Measurements from ENCODE around the gene AIFM1.
A peak's percentile ranks its signal among the peaks of the same experiment; 100 is the strongest.

The AIFM1 gene

DNA sequence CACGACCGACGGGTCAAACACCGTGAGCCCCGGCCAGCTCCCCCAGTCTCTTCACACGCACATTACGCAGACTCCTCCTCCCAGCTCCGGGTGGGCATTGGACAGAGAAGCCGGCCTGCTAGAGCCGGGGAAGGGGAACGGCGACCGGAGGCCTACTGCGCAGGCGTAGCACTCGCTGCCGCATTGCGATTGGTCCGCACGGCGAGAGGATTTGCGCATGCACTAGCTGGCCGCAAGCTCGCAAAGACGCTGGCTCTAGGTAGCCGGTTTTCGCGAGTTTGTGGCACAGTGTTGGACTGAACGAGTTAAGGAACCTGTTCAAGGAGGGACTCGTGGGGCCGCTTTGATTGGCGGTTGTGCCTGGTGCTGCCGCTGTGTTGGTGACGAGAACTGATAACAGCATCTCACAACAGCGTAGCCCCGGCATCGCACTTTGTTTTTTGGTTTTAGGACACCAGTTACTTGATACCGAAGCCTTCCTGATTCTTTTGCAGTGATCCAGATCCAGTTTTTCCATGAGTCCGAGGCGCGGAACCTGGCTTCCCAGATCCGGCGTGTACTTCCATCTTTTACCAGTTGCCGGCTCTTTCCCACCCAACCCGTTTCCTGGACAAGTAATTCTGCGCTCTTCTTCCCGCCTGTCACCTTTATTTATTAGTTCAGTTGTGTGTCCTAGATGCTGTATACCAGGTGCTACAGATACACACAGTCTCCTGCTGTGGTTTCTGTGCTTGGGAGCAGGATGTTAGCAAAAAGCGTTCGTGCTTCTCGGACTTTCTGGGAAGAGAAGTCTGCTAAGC is at the start of gene AIFM1:
TSS of gene AIFM1 (minus strand) at position 139 of the 800 bp plus-strand sequence. CDS start 185 bp downstream, outside the sequence.
- peak; percentile 24; the same call in 1 of the 2 replicates for TF ChIP-seq TCF12 (IDR thresholded peaks at IDR 0.05; ENCODE audit: low read depth)
- 0 out of 2 replicates have a peak, but pooled peaks have one; percentile 25 for TF ChIP-seq EP300 (IDR thresholded peaks at IDR 0.05; ENCODE audit: borderline replicate concordance)
- no peak for TF ChIP-seq ZBTB7A (IDR thresholded peaks at IDR 0.05; ENCODE audit: low read depth)
- peak; percentile 70 for TF ChIP-seq MAX (IDR thresholded peaks at IDR 0.05)
- TF ChIP-seq CEBPB (IDR thresholded peaks at IDR 0.05): no peak
- TF ChIP-seq TAF1 (IDR thresholded peaks at IDR 0.05; ENCODE audit: low read depth): peak; percentile 14; the same call in 1 of the 2 replicates
- no peak for TF ChIP-seq NFIC (IDR thresholded peaks at IDR 0.05)
- TF ChIP-seq YY1 (IDR thresholded peaks at IDR 0.05; ENCODE audit: low read depth): peak; percentile 63; the same call in 1 of the 2 replicates

DNA sequence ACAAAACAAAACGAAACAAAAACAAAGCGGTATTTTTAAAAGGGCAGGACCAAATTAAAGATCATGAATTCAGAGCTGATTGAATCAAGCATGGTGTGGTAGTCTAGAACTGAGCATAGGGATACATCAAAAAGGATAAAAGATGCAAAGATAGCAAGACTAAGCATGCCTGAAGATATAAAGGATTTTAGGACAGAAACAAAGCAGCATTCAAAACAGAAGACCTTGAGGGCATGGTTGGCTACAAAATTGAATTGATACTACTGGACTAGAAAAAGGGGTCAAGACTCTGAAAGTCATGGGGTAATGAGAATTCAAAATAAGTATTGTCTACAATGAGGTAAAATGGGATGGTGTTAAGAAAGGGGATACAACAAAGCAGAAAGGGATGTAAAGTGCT is 47.7 kb upstream of the AIFM1 start:
- TF ChIP-seq EGR1 (IDR thresholded peaks at IDR 0.05): no peak
- no peak for TF ChIP-seq TAF1 (IDR thresholded peaks at IDR 0.05; ENCODE audit: low read depth)
- no peak for TF ChIP-seq MAX (IDR thresholded peaks at IDR 0.05)
- TF ChIP-seq FOXM1 (IDR thresholded peaks at IDR 0.05; ENCODE audit: borderline replicate concordance, low read depth): no peak
- no peak for TF ChIP-seq REST (IDR thresholded peaks at IDR 0.05; ENCODE audit: low read depth)
- TF ChIP-seq TCF12 (IDR thresholded peaks at IDR 0.05; ENCODE audit: low read depth): no peak
- TF ChIP-seq CEBPB (IDR thresholded peaks at IDR 0.05): no peak
- TF ChIP-seq EP300 (IDR thresholded peaks at IDR 0.05; ENCODE audit: borderline replicate concordance): no peak
- no peak for TF ChIP-seq YY1 (IDR thresholded peaks at IDR 0.05; ENCODE audit: low read depth)
- TF ChIP-seq TEAD4 (IDR thresholded peaks at IDR 0.05): no peak
- TF ChIP-seq, protein P1, sequence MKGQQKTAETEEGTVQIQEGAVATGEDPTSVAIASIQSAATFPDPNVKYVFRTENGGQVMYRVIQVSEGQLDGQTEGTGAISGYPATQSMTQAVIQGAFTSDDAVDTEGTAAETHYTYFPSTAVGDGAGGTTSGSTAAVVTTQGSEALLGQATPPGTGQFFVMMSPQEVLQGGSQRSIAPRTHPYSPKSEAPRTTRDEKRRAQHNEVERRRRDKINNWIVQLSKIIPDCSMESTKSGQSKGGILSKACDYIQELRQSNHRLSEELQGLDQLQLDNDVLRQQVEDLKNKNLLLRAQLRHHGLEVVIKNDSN (IDR thresholded peaks at IDR 0.05): no peak
- TF ChIP-seq CREB1 (IDR thresholded peaks at IDR 0.05; ENCODE audit: low read depth): no peak

GRCh38 chrX:130212371-130212770 is 46.7 kb upstream of the AIFM1 start:
- TF ChIP-seq NFIC (IDR thresholded peaks at IDR 0.05) (no peak), MAX (IDR thresholded peaks at IDR 0.05) (no peak), TAF1 (IDR thresholded peaks at IDR 0.05; ENCODE audit: low read depth) (no peak), FOXM1 (IDR thresholded peaks at IDR 0.05; ENCODE audit: borderline replicate concordance, low read depth) (no peak), CEBPB (IDR thresholded peaks at IDR 0.05) (no peak), EP300 (IDR thresholded peaks at IDR 0.05; ENCODE audit: borderline replicate concordance) (no peak), CREB1 (IDR thresholded peaks at IDR 0.05; ENCODE audit: low read depth) (no peak), TEAD4 (IDR thresholded peaks at IDR 0.05) (no peak), ZBTB7A (IDR thresholded peaks at IDR 0.05; ENCODE audit: low read depth) (no peak), YY1 (IDR thresholded peaks at IDR 0.05; ENCODE audit: low read depth) (no peak), TCF12 (IDR thresholded peaks at IDR 0.05; ENCODE audit: low read depth) (no peak), REST (IDR thresholded peaks at IDR 0.05; ENCODE audit: low read depth) (no peak), RAD21 (IDR thresholded peaks at IDR 0.05; ENCODE audit: low read depth) (no peak)
- TF ChIP-seq, protein P1 (IDR thresholded peaks at IDR 0.05): no peak

GRCh38 chrX:130211415-130212186 is 46.0 kb upstream of the AIFM1 start:
- no peak for TF ChIP-seq TAF1 (IDR thresholded peaks at IDR 0.05; ENCODE audit: low read depth)
- TF ChIP-seq FOXM1 (IDR thresholded peaks at IDR 0.05; ENCODE audit: borderline replicate concordance, low read depth): no peak
- TF ChIP-seq EGR1 (IDR thresholded peaks at IDR 0.05): no peak
- no peak for TF ChIP-seq CREB1 (IDR thresholded peaks at IDR 0.05; ENCODE audit: low read depth)
- no peak for TF ChIP-seq NFIC (IDR thresholded peaks at IDR 0.05)
- TF ChIP-seq REST (IDR thresholded peaks at IDR 0.05; ENCODE audit: low read depth): no peak
- TF ChIP-seq MAX (IDR thresholded peaks at IDR 0.05): no peak
- no peak for TF ChIP-seq CEBPB (IDR thresholded peaks at IDR 0.05)
- TF ChIP-seq TCF12 (IDR thresholded peaks at IDR 0.05; ENCODE audit: low read depth): no peak
- no peak for TF ChIP-seq YY1 (IDR thresholded peaks at IDR 0.05; ENCODE audit: low read depth)
- TF ChIP-seq TEAD4 (IDR thresholded peaks at IDR 0.05): no peak

All from Ishikawa (cell line).